ENCODE measurements around the gene ABCA4. TPM values are rescaled to one million over a fixed set of nuclear protein-coding genes. Genes with fewer than 3 reads are reported as not detected.

ABCA4 gene
- total and polyA plus RNA-seq, 4 donors: 0.49 to 31.5 (median 2.3) TPM

- Histone ChIP-seq H3K27me3 (ENCODE audit: control insufficient read depth, insufficient read depth, low read length) (no peaks in the 10 kb centered on the region), H3K4me3 (ENCODE audit: low read depth, low read length) (no peak overlapping the region), H3K9me3 (ENCODE audit: control insufficient read depth, insufficient read depth, low read length) (no peaks in the 10 kb centered on the region), H3K36me3 (ENCODE audit: control insufficient read depth, insufficient read depth, low read length) (no peaks in the 10 kb centered on the region), H3K27ac (ENCODE audit: low read depth, low read length) (peak overlapping the region; percentile 11), H3K4me1 (ENCODE audit: control insufficient read depth, insufficient read depth, low read length) (peaks cover 12% of the 10 kb centered on the region)
- 77% methylated on average over 7 of the region's 7 CpGs for WGBS (ENCODE audit: insufficient coverage)
- no peak for DNase-seq (ENCODE audit: low read depth in 4 of 6, low spot score in 6 of 6)
Measured at GRCh38 chr1:94072840-94073522, 48.0 kb downstream of the ABCA4 start.

- no CpG with 5 or more reads among the region's 2 CpGs for WGBS (ENCODE audit: insufficient coverage)
- no peaks in the 10 kb centered on the region for H3K27me3 ChIP-seq (ENCODE audit: control insufficient read depth, insufficient read depth, low read length)
- no peaks in the 10 kb centered on the region for H3K9me3 ChIP-seq (ENCODE audit: control insufficient read depth, insufficient read depth, low read length)
- DNase-seq (ENCODE audit: low read depth in 4 of 6, low spot score in 6 of 6): no peak
- H3K4me1 ChIP-seq (ENCODE audit: control insufficient read depth, insufficient read depth, low read length): peaks cover 12% of the 10 kb centered on the region
- no peak overlapping the region for H3K4me3 ChIP-seq (ENCODE audit: low read depth, low read length)
- peak overlapping the region; percentile 91 for H3K27ac ChIP-seq (ENCODE audit: low read depth, low read length)
- H3K36me3 ChIP-seq (ENCODE audit: control insufficient read depth, insufficient read depth, low read length): no peaks in the 10 kb centered on the region
Measured at GRCh38 chr1:94071976-94072375, 49.0 kb downstream of the ABCA4 start.

- H3K27me3 ChIP-seq (ENCODE audit: control insufficient read depth, insufficient read depth, low read length): no peaks in the 10 kb centered on the region
- peaks cover 12% of the 10 kb centered on the region for H3K4me1 ChIP-seq (ENCODE audit: control insufficient read depth, insufficient read depth, low read length)
- peak overlapping the region; percentile 91 for H3K27ac ChIP-seq (ENCODE audit: low read depth, low read length)
- no peaks in the 10 kb centered on the region for H3K9me3 ChIP-seq (ENCODE audit: control insufficient read depth, insufficient read depth, low read length)
- WGBS (ENCODE audit: insufficient coverage): no CpG with 5 or more reads among the region's 1 CpG
- H3K36me3 ChIP-seq (ENCODE audit: control insufficient read depth, insufficient read depth, low read length): no peaks in the 10 kb centered on the region
- DNase-seq (ENCODE audit: low read depth in 4 of 6, low spot score in 6 of 6): no peak
- no peak overlapping the region for H3K4me3 ChIP-seq (ENCODE audit: low read depth, low read length)
Measured at GRCh38 chr1:94071391-94071790, 49.6 kb downstream of the ABCA4 start.

- DNase-seq (ENCODE audit: low read depth in 4 of 6, low spot score in 6 of 6): peak in 2 of 6 donors; percentile 41 to 49
- WGBS (ENCODE audit: insufficient coverage): 77% methylated on average over 3 of the region's 3 CpGs
Measured at GRCh38 chr1:94070865-94071264, 50.1 kb downstream of the ABCA4 start.

GRCh38 chr1:94069919-94070285 is 51.0 kb downstream of the ABCA4 start:
- Histone ChIP-seq H3K9me3 (ENCODE audit: control insufficient read depth, insufficient read depth, low read length) (no peaks in the 10 kb centered on the region), H3K27me3 (ENCODE audit: control insufficient read depth, insufficient read depth, low read length) (no peaks in the 10 kb centered on the region), H3K4me3 (ENCODE audit: low read depth, low read length) (no peak overlapping the region), H3K4me1 (ENCODE audit: control insufficient read depth, insufficient read depth, low read length) (peaks cover 12% of the 10 kb centered on the region), H3K27ac (ENCODE audit: low read depth, low read length) (peak overlapping the region; percentile 91), H3K36me3 (ENCODE audit: control insufficient read depth, insufficient read depth, low read length) (no peaks in the 10 kb centered on the region)
- WGBS (ENCODE audit: insufficient coverage): 57% methylated on average over 2 of the region's 2 CpGs
- DNase-seq (ENCODE audit: low read depth in 4 of 6, low spot score in 6 of 6): no peak

More at GRCh38 chr1:94070865-94071264, 50.1 kb downstream of the ABCA4 start:
- Histone ChIP-seq H3K36me3 (ENCODE audit: control insufficient read depth, insufficient read depth, low read length) (no peaks in the 10 kb centered on the region), H3K4me1 (ENCODE audit: control insufficient read depth, insufficient read depth, low read length) (peaks cover 12% of the 10 kb centered on the region), H3K9me3 (ENCODE audit: control insufficient read depth, insufficient read depth, low read length) (no peaks in the 10 kb centered on the region), H3K27me3 (ENCODE audit: control insufficient read depth, insufficient read depth, low read length) (no peaks in the 10 kb centered on the region), H3K4me3 (ENCODE audit: low read depth, low read length) (no peak overlapping the region), H3K27ac (ENCODE audit: low read depth, low read length) (peak overlapping the region; percentile 91)

- H3K27ac ChIP-seq (ENCODE audit: low read depth, low read length): peak overlapping the region; percentile 91
- H3K9me3 ChIP-seq (ENCODE audit: control insufficient read depth, insufficient read depth, low read length): no peaks in the 10 kb centered on the region
- H3K4me1 ChIP-seq (ENCODE audit: control insufficient read depth, insufficient read depth, low read length): peaks cover 12% of the 10 kb centered on the region
- no peak overlapping the region for H3K4me3 ChIP-seq (ENCODE audit: low read depth, low read length)
- H3K27me3 ChIP-seq (ENCODE audit: control insufficient read depth, insufficient read depth, low read length): no peaks in the 10 kb centered on the region
- H3K36me3 ChIP-seq (ENCODE audit: control insufficient read depth, insufficient read depth, low read length): no peaks in the 10 kb centered on the region
- DNase-seq (ENCODE audit: low read depth in 4 of 6, low spot score in 6 of 6): peak in 2 of 6 donors; percentile 65 to 78
- WGBS (ENCODE audit: insufficient coverage): 0% methylated on average over 1 of the region's 16 CpGs
Measured at GRCh38 chr1:94068999-94069918, 51.7 kb downstream of the ABCA4 start.

GRCh38 chr1:94068096-94068998 is 52.6 kb downstream of the ABCA4 start:
- DNase-seq (ENCODE audit: low read depth in 4 of 6, low spot score in 6 of 6): no peak
- Histone ChIP-seq H3K9me3 (ENCODE audit: control insufficient read depth, insufficient read depth, low read length) (no peaks in the 10 kb centered on the region), H3K4me1 (ENCODE audit: control insufficient read depth, insufficient read depth, low read length) (peaks cover 12% of the 10 kb centered on the region), H3K4me3 (ENCODE audit: low read depth, low read length) (no peak overlapping the region), H3K36me3 (ENCODE audit: control insufficient read depth, insufficient read depth, low read length) (no peaks in the 10 kb centered on the region), H3K27me3 (ENCODE audit: control insufficient read depth, insufficient read depth, low read length) (no peaks in the 10 kb centered on the region), H3K27ac (ENCODE audit: low read depth, low read length) (peak overlapping the region; percentile 91)
- WGBS (ENCODE audit: insufficient coverage): 72% methylated on average over 4 of the region's 6 CpGs

- H3K27ac ChIP-seq (ENCODE audit: low read depth, low read length): peak overlapping the region; percentile 91
- no peaks in the 10 kb centered on the region for H3K9me3 ChIP-seq (ENCODE audit: control insufficient read depth, insufficient read depth, low read length)
- DNase-seq (ENCODE audit: low read depth in 4 of 6, low spot score in 6 of 6): no peak
- H3K4me3 ChIP-seq (ENCODE audit: low read depth, low read length): no peak overlapping the region
- WGBS (ENCODE audit: insufficient coverage): 100% methylated on average over 1 of the region's 3 CpGs
- peaks cover 12% of the 10 kb centered on the region for H3K4me1 ChIP-seq (ENCODE audit: control insufficient read depth, insufficient read depth, low read length)
- no peaks in the 10 kb centered on the region for H3K36me3 ChIP-seq (ENCODE audit: control insufficient read depth, insufficient read depth, low read length)
- no peaks in the 10 kb centered on the region for H3K27me3 ChIP-seq (ENCODE audit: control insufficient read depth, insufficient read depth, low read length)
Measured at GRCh38 chr1:94067196-94067595, 53.8 kb downstream of the ABCA4 start.

GRCh38 chr1:94063379-94063778 is 57.6 kb downstream of the ABCA4 start:
- H3K36me3 ChIP-seq (ENCODE audit: control insufficient read depth, insufficient read depth, low read length): no peaks in the 10 kb centered on the region
- WGBS (ENCODE audit: insufficient coverage): 30% methylated on average over 3 of the region's 5 CpGs
- no peaks in the 10 kb centered on the region for H3K9me3 ChIP-seq (ENCODE audit: control insufficient read depth, insufficient read depth, low read length)
- H3K27me3 ChIP-seq (ENCODE audit: control insufficient read depth, insufficient read depth, low read length): no peaks in the 10 kb centered on the region
- peak overlapping the region; percentile 87 for H3K27ac ChIP-seq (ENCODE audit: low read depth, low read length)
- H3K4me3 ChIP-seq (ENCODE audit: low read depth, low read length): no peak overlapping the region
- DNase-seq (ENCODE audit: low read depth in 4 of 6, low spot score in 6 of 6): peak in 2 of 6 donors; percentile 37 to 77
- no peaks in the 10 kb centered on the region for H3K4me1 ChIP-seq (ENCODE audit: control insufficient read depth, insufficient read depth, low read length)
